Activated T-helper 2 cell treated with anti-CD3 and anti-CD28 coated beads, Interferon-gamma antibody, Interleukin-2, Interleukin-4, amounts not matched to agents 10 μg/mL and 5 μg/mL and 100 μg/mL, durations not matched to agents 14 hours and 24 hours and 36 hours (primary cell): ENCODE data around the gene PKNOX2. TPM values are rescaled to one million over a fixed set of nuclear protein-coding genes. Genes with fewer than 3 reads are reported as not detected.

ENCODE experiments used
- DNase-seq: peaks from one replicate; pipeline ENCODE4 v3.0.0; 2021; ENCODE audit warnings: low spot score
- H3K27ac Mint-ChIP-seq: one replicate; pipeline ENCODE4 v1.8.0; 2021; ENCODE audit warnings: mixed read lengths
- H3K27me3 Mint-ChIP-seq: one replicate; pipeline ENCODE4 v1.8.0; 2021; ENCODE audit warnings: low read depth, mixed read lengths
- H3K36me3 Mint-ChIP-seq: one replicate; pipeline ENCODE4 v1.8.0; 2021; ENCODE audit warnings: low read depth, mixed read lengths
- H3K4me1 Mint-ChIP-seq: one replicate; pipeline ENCODE4 v1.8.0; 2021; ENCODE audit warnings: low read depth, mixed read lengths
- H3K4me3 Mint-ChIP-seq: one replicate; pipeline ENCODE4 v1.8.0; 2021; ENCODE audit warnings: low read depth, mild to moderate bottlenecking, moderate library complexity, mixed read lengths
- H3K9me3 Mint-ChIP-seq: one replicate; pipeline ENCODE4 v1.8.0; 2021; ENCODE audit warnings: mixed read lengths
- intact Hi-C: fragments of 100-400 bp; cut with micrococcal nuclease; formaldehyde crosslinking; loops from one replicate; pipeline ENCODE4 v1.15.1; 2023
- total RNA-seq: library from RNA; stranded (reverse); gene quantifications from 2 replicates; pipeline ENCODE4 v1.2.3, GENCODE V29; 2022

PKNOX2 gene
- total RNA-seq, 1 donor from 2014 or later = not detected

- no peaks in the 10 kb centered on the region for H3K9me3 Mint-ChIP-seq
- intact Hi-C loops = no loop called here
- no peaks in the 10 kb centered on the region for H3K4me1 Mint-ChIP-seq
Observed at GRCh38 chr11:125301346-125301745, 136.8 kb downstream of the PKNOX2 start.

DNA sequence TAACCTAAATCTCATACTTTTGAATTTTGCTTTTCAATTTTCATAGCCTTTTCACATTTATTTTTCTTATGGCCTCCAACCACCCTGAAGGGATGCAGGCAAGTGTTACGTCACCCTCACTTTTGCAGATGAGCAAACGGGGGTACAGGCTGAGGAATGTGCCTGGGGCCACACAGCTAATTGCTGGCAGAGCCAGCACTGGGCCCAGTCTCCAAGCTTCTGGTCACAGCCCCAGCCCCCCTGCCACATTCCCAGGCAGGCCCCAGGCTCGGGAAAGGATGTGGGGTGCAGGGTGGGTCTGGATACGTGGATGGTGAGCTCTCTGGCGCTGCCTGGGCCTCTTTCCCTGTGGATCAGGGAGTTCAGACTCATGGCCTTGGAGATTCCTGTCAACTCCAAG, 138.6 kb downstream of the PKNOX2 start:
- Mint-ChIP-seq H3K9me3 (no peaks in the 10 kb centered on the region), H3K4me1 (no peaks in the 10 kb centered on the region)

More at GRCh38 chr11:125301346-125301745, 136.8 kb downstream of the PKNOX2 start:
- Mint-ChIP-seq H3K27me3 (no peaks in the 10 kb centered on the region), H3K4me3 (no peak overlapping the region), H3K36me3 (no peaks in the 10 kb centered on the region), H3K27ac (no peak overlapping the region)
- DNase-seq = no peak

DNA sequence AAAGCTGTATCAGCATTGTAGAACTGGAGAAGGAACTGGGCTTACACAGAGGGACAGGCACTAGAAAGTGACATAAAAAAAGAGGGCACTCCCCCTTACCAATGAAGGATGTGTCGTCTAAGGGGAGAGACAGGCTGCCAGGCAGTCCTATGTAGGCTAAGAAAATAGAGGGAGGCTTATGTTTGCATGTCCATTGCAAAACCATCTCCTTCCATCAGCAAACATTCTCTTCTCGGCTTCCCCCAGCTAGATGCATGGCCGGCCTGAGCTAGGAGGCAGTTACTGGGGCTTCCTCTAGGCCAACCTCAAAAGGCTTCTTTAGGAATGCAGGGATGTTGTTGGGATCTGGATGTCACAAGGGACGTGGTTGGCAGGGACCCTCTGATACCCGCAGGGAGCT, 139.1 kb downstream of the PKNOX2 start:
- no peaks in the 10 kb centered on the region for H3K27me3 Mint-ChIP-seq
- no peak overlapping the region for H3K27ac Mint-ChIP-seq

More for the DNA sequence above, 138.6 kb downstream of the PKNOX2 start:
- H3K27me3 Mint-ChIP-seq = no peaks in the 10 kb centered on the region
- intact Hi-C loops = no loop called here
- H3K36me3 Mint-ChIP-seq = no peaks in the 10 kb centered on the region
- no peak overlapping the region for H3K4me3 Mint-ChIP-seq
- no peak overlapping the region for H3K27ac Mint-ChIP-seq
- no peak for DNase-seq

GRCh38 chr11:125304136-125304535, 139.6 kb downstream of the PKNOX2 start:
- no peak overlapping the region for H3K27ac Mint-ChIP-seq
- H3K4me3 Mint-ChIP-seq = no peak overlapping the region
- intact Hi-C loops = no loop called here
- H3K36me3 Mint-ChIP-seq = no peaks in the 10 kb centered on the region
- no peak for DNase-seq
- no peaks in the 10 kb centered on the region for H3K9me3 Mint-ChIP-seq
- H3K27me3 Mint-ChIP-seq = no peaks in the 10 kb centered on the region
- H3K4me1 Mint-ChIP-seq = no peaks in the 10 kb centered on the region

More for the DNA sequence above, 139.1 kb downstream of the PKNOX2 start:
- Mint-ChIP-seq H3K36me3 (no peaks in the 10 kb centered on the region), H3K9me3 (no peaks in the 10 kb centered on the region), H3K4me3 (no peak overlapping the region), H3K4me1 (no peaks in the 10 kb centered on the region)
- intact Hi-C loops = no loop called here
- no peak for DNase-seq

- no peaks in the 10 kb centered on the region for H3K4me1 Mint-ChIP-seq
- DNase-seq = no peak
- H3K36me3 Mint-ChIP-seq = no peaks in the 10 kb centered on the region
- H3K27me3 Mint-ChIP-seq = peaks cover under 1% of the 10 kb centered on the region
- no peaks in the 10 kb centered on the region for H3K9me3 Mint-ChIP-seq
- H3K27ac Mint-ChIP-seq = no peak overlapping the region
- intact Hi-C loops = no loop called here
- no peak overlapping the region for H3K4me3 Mint-ChIP-seq
Observed at GRCh38 chr11:125304876-125305275, 140.3 kb downstream of the PKNOX2 start.

- Mint-ChIP-seq H3K27me3 (peaks cover 2% of the 10 kb centered on the region), H3K4me3 (no peak overlapping the region), H3K4me1 (no peaks in the 10 kb centered on the region), H3K27ac (no peak overlapping the region), H3K36me3 (no peaks in the 10 kb centered on the region), H3K9me3 (no peaks in the 10 kb centered on the region)
- intact Hi-C loops = no loop called here
- DNase-seq = no peak
Observed at GRCh38 chr11:125305345-125305744, 140.8 kb downstream of the PKNOX2 start.

- intact Hi-C loops = no loop called here
- no peak overlapping the region for H3K4me3 Mint-ChIP-seq
- no peak overlapping the region for H3K27ac Mint-ChIP-seq
- no peaks in the 10 kb centered on the region for H3K36me3 Mint-ChIP-seq
- H3K27me3 Mint-ChIP-seq = peaks cover 2% of the 10 kb centered on the region
- no peak for DNase-seq
- H3K9me3 Mint-ChIP-seq = no peaks in the 10 kb centered on the region
- H3K4me1 Mint-ChIP-seq = no peaks in the 10 kb centered on the region
Observed at GRCh38 chr11:125306476-125306875, 141.9 kb downstream of the PKNOX2 start.

DNA sequence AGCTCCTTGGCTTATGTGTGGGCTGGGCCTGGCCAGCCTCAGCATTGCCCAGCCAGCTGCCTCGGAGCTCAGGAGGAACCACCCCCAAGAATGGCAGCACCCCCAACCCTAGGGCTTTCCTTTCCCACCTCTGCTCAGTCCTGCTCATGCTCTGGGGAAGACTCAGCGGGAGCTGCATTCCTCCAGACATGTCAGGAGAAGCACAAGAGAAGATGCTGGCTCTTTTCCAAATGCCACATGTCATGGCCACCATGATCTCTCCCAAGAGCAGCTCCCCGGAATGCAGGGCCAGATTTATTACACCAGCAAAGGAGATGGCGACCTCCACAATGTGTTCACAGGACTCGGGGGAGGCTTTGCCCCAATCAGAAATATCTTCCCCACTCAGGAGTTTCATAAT, 143.7 kb downstream of the PKNOX2 start:
- no peak for DNase-seq
- Mint-ChIP-seq H3K4me3 (no peak overlapping the region), H3K27me3 (peaks cover 2% of the 10 kb centered on the region), H3K27ac (no peak overlapping the region), H3K36me3 (no peaks in the 10 kb centered on the region), H3K9me3 (no peaks in the 10 kb centered on the region), H3K4me1 (no peaks in the 10 kb centered on the region)
- intact Hi-C loops = no loop called here

DNA sequence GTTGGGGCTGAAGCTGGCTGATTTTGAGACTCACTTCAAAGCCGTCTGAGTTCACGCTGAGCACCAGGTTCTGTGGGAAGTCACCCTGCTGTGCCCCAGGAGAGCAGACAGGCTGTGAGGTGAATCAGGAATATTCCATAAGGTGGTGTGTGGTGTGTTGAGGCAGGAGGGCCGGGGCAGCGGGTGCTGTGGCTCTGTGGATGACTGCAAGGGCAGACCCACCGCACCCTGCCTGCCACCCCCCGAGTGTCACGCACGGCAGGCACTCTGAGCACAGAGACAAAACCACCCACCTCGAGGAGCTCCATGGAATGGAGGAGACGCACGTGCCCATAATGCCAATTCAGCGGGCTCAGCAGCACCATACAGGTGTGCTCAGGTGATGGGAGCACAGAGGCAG, 147.8 kb downstream of the PKNOX2 start:
- peaks cover 2% of the 10 kb centered on the region for H3K27me3 Mint-ChIP-seq
- no peaks in the 10 kb centered on the region for H3K36me3 Mint-ChIP-seq
- DNase-seq = no peak
- no peak overlapping the region for H3K4me3 Mint-ChIP-seq
- H3K9me3 Mint-ChIP-seq = no peaks in the 10 kb centered on the region
- no peak overlapping the region for H3K27ac Mint-ChIP-seq
- intact Hi-C loops = no loop called here
- H3K4me1 Mint-ChIP-seq = no peaks in the 10 kb centered on the region

DNA sequence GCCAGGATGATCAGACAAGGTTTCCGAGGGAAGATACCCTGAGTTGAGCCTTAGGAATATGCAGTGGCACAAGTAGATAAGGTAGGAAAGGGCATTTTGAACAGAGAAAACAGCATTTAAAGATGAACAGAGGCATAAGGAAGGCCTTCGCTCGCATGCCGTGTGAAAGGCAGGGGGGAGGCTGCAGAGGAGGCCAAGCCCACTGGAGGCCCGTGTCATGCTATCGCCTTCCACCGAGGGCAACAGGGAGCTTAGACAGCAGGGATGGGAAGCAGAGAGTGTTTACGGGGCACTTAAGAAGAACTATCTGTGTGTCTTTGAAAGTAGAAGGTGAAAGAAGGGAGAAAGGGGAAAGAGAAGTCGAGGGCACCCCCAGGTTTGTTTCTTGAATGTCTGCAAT, 148.3 kb downstream of the PKNOX2 start:
- intact Hi-C loops = no loop called here
- Mint-ChIP-seq H3K4me3 (no peak overlapping the region), H3K27me3 (peaks cover 2% of the 10 kb centered on the region), H3K36me3 (no peaks in the 10 kb centered on the region), H3K9me3 (no peaks in the 10 kb centered on the region), H3K27ac (no peak overlapping the region), H3K4me1 (no peaks in the 10 kb centered on the region)
- DNase-seq = no peak

DNA sequence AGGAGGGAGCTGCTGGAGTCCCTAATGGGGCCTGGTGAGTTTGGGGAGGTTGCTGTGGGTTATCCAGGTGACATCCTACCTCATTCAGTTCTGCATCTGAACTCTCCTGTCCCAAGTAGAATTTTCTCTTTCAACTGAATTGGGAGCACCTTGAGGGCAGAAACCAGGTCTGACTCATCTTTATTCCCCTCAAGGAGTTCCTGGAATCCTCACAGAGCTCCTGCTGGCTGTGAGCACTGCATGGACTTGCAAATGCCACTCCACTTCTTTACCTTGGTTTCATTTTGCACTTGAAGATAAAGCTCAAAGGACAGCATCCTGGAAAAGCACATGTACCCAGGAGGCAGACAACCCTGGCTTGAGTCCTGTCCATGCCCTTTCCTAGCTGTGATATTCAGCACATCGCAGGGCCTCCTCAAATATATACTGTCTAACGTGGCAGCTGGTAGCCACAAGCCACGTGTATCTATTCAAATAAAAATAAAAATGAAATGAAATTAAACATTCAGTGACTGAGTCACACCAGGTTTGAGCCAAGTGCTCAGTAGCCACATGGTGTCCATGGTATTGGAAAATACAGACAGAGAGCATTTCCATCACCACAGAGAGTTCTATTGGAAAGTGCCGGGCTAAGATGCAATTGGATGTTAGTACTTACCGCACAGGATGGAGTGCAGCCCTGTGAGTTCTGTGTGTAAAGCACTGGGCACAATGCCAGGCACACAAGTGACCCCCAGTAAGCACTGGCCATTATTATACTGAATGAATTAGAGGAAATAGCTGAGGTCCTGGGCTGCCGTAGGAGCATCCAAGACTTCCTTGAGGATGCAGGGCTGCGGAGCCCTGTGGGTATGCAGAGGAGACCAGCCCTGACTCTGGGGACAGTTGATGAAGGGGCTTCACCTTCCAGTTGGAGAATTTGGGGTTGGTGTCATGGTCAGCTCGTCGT, 149.0 kb downstream of the PKNOX2 start:
- Mint-ChIP-seq H3K27me3 (peaks cover 2% of the 10 kb centered on the region), H3K4me1 (no peaks in the 10 kb centered on the region), H3K4me3 (no peak overlapping the region), H3K27ac (no peak overlapping the region), H3K9me3 (no peaks in the 10 kb centered on the region), H3K36me3 (no peaks in the 10 kb centered on the region)
- DNase-seq = no peak
- intact Hi-C loops = no loop called here

DNA sequence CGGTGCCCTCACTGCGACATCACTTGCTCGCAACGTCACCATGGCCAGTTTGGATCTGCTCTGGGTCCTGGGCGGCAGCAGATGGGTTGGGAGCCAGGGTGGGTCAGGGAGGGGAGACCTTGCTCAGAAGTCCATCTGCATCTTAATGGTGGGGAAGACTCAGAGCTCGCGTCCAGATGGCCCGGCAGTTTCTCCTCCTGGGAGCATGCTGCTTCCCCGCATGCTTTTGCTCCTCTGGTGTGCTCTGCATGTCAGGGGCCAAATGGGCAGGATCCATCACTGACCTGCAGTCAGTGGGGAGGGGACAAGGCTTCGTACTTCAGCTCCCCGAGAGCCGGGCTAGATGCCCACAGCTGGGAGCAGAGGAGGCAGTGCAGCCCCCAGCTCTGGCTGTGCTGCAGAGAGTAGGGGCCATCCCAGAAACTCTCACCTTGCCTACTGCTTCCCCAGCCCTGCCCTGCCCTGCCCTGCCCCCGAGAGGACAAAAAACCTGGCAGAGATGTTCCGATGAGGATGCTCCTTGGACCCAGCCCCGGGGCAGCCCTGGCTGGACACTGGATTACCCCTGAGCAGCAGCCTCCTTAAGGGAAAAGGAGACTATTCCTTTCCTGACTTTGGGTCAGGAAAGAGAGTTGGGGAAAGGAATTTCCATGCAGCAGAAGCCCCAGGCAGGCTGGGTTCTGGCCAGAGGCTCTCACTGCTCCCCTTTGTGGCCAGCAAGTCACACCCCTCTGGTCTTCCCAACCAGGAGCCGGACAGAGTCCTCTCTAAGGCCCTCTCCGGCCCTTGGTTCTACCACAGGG, 149.9 kb downstream of the PKNOX2 start:
- Mint-ChIP-seq H3K4me3 (no peak overlapping the region), H3K4me1 (no peaks in the 10 kb centered on the region), H3K9me3 (no peaks in the 10 kb centered on the region), H3K36me3 (no peaks in the 10 kb centered on the region), H3K27me3 (peaks cover 2% of the 10 kb centered on the region), H3K27ac (no peak overlapping the region)
- intact Hi-C loops = no loop called here
- no peak for DNase-seq
